Suprapubic skin (tissue), 4 donors: ENCODE data around the gene EBI3.

Experiments used
- EP300 ChIP-seq: sonication (generic); formaldehyde crosslinking; IDR thresholded peaks from one replicate; pipeline ENCODE4 v1.6.1; 2017; ENCODE audit warnings: antibody characterized with exemption
- POLR2A ChIP-seq, 2 donors: fragments of 450-650 bp; IDR thresholded peaks; one replicate each; pipeline ENCODE4 v1.6.1; 2017; ENCODE audit warnings: antibody characterized with exemption in 2 of 2, mild to moderate bottlenecking in 2 of 2, moderate library complexity in 2 of 2
- POLR2AphosphoS5 ChIP-seq, 3 donors: sonication (generic); formaldehyde crosslinking; IDR thresholded peaks; one replicate each; pipeline ENCODE4 v1.6.1; 2017; ENCODE audit warnings: antibody characterized with exemption in 3 of 3
- TF ChIP-seq, protein P1 (sequence below), 2 donors: fragments of 200-600 bp in 1 of 2; fragments of 450-650 bp in 1 of 2; sonication (generic) in 1 of 2; IDR thresholded peaks; one replicate each; pipeline ENCODE4 v1.5.1; 2016 to 2019; ENCODE audit warnings: antibody characterized with exemption in 2 of 2, mild to moderate bottlenecking in 1 of 2, moderate library complexity in 1 of 2

DNA sequence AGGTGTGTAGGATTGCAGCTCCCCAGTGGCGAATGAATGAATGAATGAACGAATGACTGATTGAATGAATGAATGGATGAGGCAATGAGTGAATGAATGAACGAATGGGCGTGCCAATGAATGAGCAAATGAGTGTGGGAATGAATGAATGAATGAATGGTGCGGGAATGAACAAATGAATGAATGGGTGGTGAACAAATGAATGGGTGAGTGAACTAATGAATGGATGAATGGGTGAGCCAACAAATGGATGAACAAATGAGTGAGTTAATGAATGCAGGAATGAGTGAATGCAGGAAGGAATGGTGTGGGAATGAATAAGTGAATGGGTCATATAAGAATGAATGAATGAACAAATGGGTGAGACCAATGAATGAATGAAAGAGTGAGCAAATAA, 32.1 kb upstream of the EBI3 start:
- TF ChIP-seq POLR2AphosphoS5 (IDR thresholded peaks at IDR 0.05), result no peak
- no peak for TF ChIP-seq POLR2A (IDR thresholded peaks at IDR 0.05)
- TF ChIP-seq, protein P1, sequence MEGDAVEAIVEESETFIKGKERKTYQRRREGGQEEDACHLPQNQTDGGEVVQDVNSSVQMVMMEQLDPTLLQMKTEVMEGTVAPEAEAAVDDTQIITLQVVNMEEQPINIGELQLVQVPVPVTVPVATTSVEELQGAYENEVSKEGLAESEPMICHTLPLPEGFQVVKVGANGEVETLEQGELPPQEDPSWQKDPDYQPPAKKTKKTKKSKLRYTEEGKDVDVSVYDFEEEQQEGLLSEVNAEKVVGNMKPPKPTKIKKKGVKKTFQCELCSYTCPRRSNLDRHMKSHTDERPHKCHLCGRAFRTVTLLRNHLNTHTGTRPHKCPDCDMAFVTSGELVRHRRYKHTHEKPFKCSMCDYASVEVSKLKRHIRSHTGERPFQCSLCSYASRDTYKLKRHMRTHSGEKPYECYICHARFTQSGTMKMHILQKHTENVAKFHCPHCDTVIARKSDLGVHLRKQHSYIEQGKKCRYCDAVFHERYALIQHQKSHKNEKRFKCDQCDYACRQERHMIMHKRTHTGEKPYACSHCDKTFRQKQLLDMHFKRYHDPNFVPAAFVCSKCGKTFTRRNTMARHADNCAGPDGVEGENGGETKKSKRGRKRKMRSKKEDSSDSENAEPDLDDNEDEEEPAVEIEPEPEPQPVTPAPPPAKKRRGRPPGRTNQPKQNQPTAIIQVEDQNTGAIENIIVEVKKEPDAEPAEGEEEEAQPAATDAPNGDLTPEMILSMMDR (IDR thresholded peaks at IDR 0.05), result no peak
- TF ChIP-seq EP300, result no peak
